ENCODE data around the gene NPAS2.

NPAS2 gene

GRCh38 chr2:100903534-100904258, 83.8 kb downstream of the NPAS2 start:
- no peak overlapping the region for H3K4me2 ChIP-seq (ENCODE audit: low read depth, low read length, poor library complexity, severe bottlenecking)
- H3K27me3 ChIP-seq (ENCODE audit: insufficient read depth, low read length, poor library complexity, severe bottlenecking): peaks cover 7% of the 10 kb centered on the region
- H4K20me1 ChIP-seq (ENCODE audit: insufficient read depth, low read length, poor library complexity, severe bottlenecking): no peaks in the 10 kb centered on the region
- H3K4me1 ChIP-seq (ENCODE audit: insufficient read depth, low read length, poor library complexity, severe bottlenecking): no peaks in the 10 kb centered on the region
- no peak for TF ChIP-seq EZH2phosphoT487 (IDR thresholded peaks at IDR 0.05; ENCODE audit: borderline replicate concordance)
- no peak for TF ChIP-seq CTCF (conservative IDR thresholded peaks at IDR 0.05; ENCODE audit: low read length)
- no peaks in the 10 kb centered on the region for H3F3A ChIP-seq (ENCODE audit: low read depth)
- no peaks in the 10 kb centered on the region for H3K36me3 ChIP-seq (ENCODE audit: insufficient read depth, low read length)
- H2AFZ ChIP-seq (ENCODE audit: low read length): no peak overlapping the region
- H3K9me2 ChIP-seq (replicated peaks; ENCODE audit: low read depth, low read length): no peaks in the 10 kb centered on the region
- H3K9ac ChIP-seq (ENCODE audit: low read depth, low read length, poor library complexity, severe bottlenecking): no peak overlapping the region
- H3K9me3 ChIP-seq (ENCODE audit: insufficient read depth, low read depth, low read length): no peaks in the 10 kb centered on the region
- no peaks in the 10 kb centered on the region for H3K79me2 ChIP-seq (ENCODE audit: insufficient read depth, low read length)
- no peak overlapping the region for H3K4me3 ChIP-seq (ENCODE audit: low read length, poor library complexity, severe bottlenecking)

- Histone ChIP-seq H2AFZ (ENCODE audit: low read length) (no peak overlapping the region), H3K36me3 (ENCODE audit: insufficient read depth, low read length) (no peaks in the 10 kb centered on the region), H4K20me1 (ENCODE audit: insufficient read depth, low read length, poor library complexity, severe bottlenecking) (no peaks in the 10 kb centered on the region), H3K4me3 (ENCODE audit: low read length, poor library complexity, severe bottlenecking) (no peak overlapping the region), H3F3A (ENCODE audit: low read depth) (no peaks in the 10 kb centered on the region), H3K27me3 (ENCODE audit: insufficient read depth, low read length, poor library complexity, severe bottlenecking) (peaks cover 7% of the 10 kb centered on the region), H3K9me3 (ENCODE audit: insufficient read depth, low read depth, low read length) (no peaks in the 10 kb centered on the region), H3K9me2 (replicated peaks; ENCODE audit: low read depth, low read length) (no peaks in the 10 kb centered on the region), H3K4me1 (ENCODE audit: insufficient read depth, low read length, poor library complexity, severe bottlenecking) (no peaks in the 10 kb centered on the region), H3K4me2 (ENCODE audit: low read depth, low read length, poor library complexity, severe bottlenecking) (no peak overlapping the region), H3K79me2 (ENCODE audit: insufficient read depth, low read length) (no peaks in the 10 kb centered on the region), H3K9ac (ENCODE audit: low read depth, low read length, poor library complexity, severe bottlenecking) (no peak overlapping the region)
- TF ChIP-seq EZH2phosphoT487 (IDR thresholded peaks at IDR 0.05; ENCODE audit: borderline replicate concordance) (no peak), CTCF (conservative IDR thresholded peaks at IDR 0.05; ENCODE audit: low read length) (no peak)
Observed at GRCh38 chr2:100905132-100905805, 85.3 kb downstream of the NPAS2 start.

- Histone ChIP-seq H3K4me3 (ENCODE audit: low read length, poor library complexity, severe bottlenecking) (no peak overlapping the region), H3K9me2 (replicated peaks; ENCODE audit: low read depth, low read length) (no peaks in the 10 kb centered on the region), H3K4me2 (ENCODE audit: low read depth, low read length, poor library complexity, severe bottlenecking) (no peak overlapping the region), H3F3A (ENCODE audit: low read depth) (no peaks in the 10 kb centered on the region), H3K36me3 (ENCODE audit: insufficient read depth, low read length) (no peaks in the 10 kb centered on the region), H3K79me2 (ENCODE audit: insufficient read depth, low read length) (no peaks in the 10 kb centered on the region), H3K9me3 (ENCODE audit: insufficient read depth, low read depth, low read length) (no peaks in the 10 kb centered on the region), H4K20me1 (ENCODE audit: insufficient read depth, low read length, poor library complexity, severe bottlenecking) (no peaks in the 10 kb centered on the region), H2AFZ (ENCODE audit: low read length) (no peak overlapping the region), H3K9ac (ENCODE audit: low read depth, low read length, poor library complexity, severe bottlenecking) (no peak overlapping the region), H3K4me1 (ENCODE audit: insufficient read depth, low read length, poor library complexity, severe bottlenecking) (no peaks in the 10 kb centered on the region), H3K27me3 (ENCODE audit: insufficient read depth, low read length, poor library complexity, severe bottlenecking) (peaks cover 7% of the 10 kb centered on the region)
- TF ChIP-seq CTCF (conservative IDR thresholded peaks at IDR 0.05; ENCODE audit: low read length) (no peak), EZH2phosphoT487 (IDR thresholded peaks at IDR 0.05; ENCODE audit: borderline replicate concordance) (no peak)
Observed at GRCh38 chr2:100906131-100906530, 86.2 kb downstream of the NPAS2 start.

Data from Loucy (cell line).